HG02870 (cell line): ENCODE results near the gene C17orf67.

ENCODE experiments used
- ATAC-seq: cut with Tn5 transposase; IDR thresholded peaks from one replicate; pipeline ENCODE4 v1.9.1; 2021; ENCODE audit warnings: mild to moderate bottlenecking, moderate library complexity; ENCODE audit not compliant: unreplicated experiment

The C17orf67 gene

GRCh38 chr17:56809820-56810179 is 23.9 kb downstream of the C17orf67 start:
- ATAC-seq = no peak

GRCh38 chr17:56809106-56809819 is 24.5 kb downstream of the C17orf67 start:
- no peak for ATAC-seq

GRCh38 chr17:56808503-56808902 is 25.2 kb downstream of the C17orf67 start:
- no peak for ATAC-seq

- ATAC-seq = no peak
Observed at GRCh38 chr17:56807723-56808122, 26.0 kb downstream of the C17orf67 start.

- ATAC-seq = no peak
Observed at GRCh38 chr17:56806949-56807348, 26.8 kb downstream of the C17orf67 start.

GRCh38 chr17:56804454-56804853 is 29.3 kb downstream of the C17orf67 start:
- no peak for ATAC-seq

GRCh38 chr17:56803071-56803470 is 30.6 kb downstream of the C17orf67 start:
- ATAC-seq = no peak

GRCh38 chr17:56801459-56802178 is 32.1 kb downstream of the C17orf67 start:
- no peak for ATAC-seq

GRCh38 chr17:56798916-56799315 is 34.8 kb downstream of the C17orf67 start:
- ATAC-seq = no peak

GRCh38 chr17:56796536-56796935 is 37.2 kb downstream of the C17orf67 start:
- ATAC-seq = no peak

GRCh38 chr17:56795221-56795865 is 38.4 kb downstream of the C17orf67 start:
- no peak for ATAC-seq

- no peak for ATAC-seq
Observed at GRCh38 chr17:56793957-56794356, 39.8 kb downstream of the C17orf67 start.

- no peak for ATAC-seq
Observed at GRCh38 chr17:56793531-56793930, 40.2 kb downstream of the C17orf67 start.

GRCh38 chr17:56792267-56792666 is 41.5 kb downstream of the C17orf67 start:
- no peak for ATAC-seq

- peak; percentile 81 for ATAC-seq
Observed at GRCh38 chr17:56786989-56787482, 46.7 kb downstream of the C17orf67 start.

GRCh38 chr17:56785997-56786680 is 47.6 kb downstream of the C17orf67 start:
- ATAC-seq = no peak

- no peak for ATAC-seq
Observed at GRCh38 chr17:56785405-56785804, 48.3 kb downstream of the C17orf67 start.

- no peak for ATAC-seq
Observed at GRCh38 chr17:56782338-56782737, 51.4 kb downstream of the C17orf67 start.

GRCh38 chr17:56781906-56782305 is 51.8 kb downstream of the C17orf67 start:
- ATAC-seq = no peak

- peak; percentile 92 for ATAC-seq
Observed at GRCh38 chr17:56779898-56780777, 53.6 kb downstream of the C17orf67 start.
